NCI-H1048 (cell line): ENCODE measurements around the gene STK11IP.
"Not testable (repeated sequence)": the region's sequence is repeated elsewhere in the genome, so short reads cannot be mapped to it uniquely, and the experiment has no call there.

Experiments used
- DNase-seq: peaks from one replicate; lab custom pipeline; 2025; lab: John Stamatoyannopoulos, UW

The STK11IP gene

DNA sequence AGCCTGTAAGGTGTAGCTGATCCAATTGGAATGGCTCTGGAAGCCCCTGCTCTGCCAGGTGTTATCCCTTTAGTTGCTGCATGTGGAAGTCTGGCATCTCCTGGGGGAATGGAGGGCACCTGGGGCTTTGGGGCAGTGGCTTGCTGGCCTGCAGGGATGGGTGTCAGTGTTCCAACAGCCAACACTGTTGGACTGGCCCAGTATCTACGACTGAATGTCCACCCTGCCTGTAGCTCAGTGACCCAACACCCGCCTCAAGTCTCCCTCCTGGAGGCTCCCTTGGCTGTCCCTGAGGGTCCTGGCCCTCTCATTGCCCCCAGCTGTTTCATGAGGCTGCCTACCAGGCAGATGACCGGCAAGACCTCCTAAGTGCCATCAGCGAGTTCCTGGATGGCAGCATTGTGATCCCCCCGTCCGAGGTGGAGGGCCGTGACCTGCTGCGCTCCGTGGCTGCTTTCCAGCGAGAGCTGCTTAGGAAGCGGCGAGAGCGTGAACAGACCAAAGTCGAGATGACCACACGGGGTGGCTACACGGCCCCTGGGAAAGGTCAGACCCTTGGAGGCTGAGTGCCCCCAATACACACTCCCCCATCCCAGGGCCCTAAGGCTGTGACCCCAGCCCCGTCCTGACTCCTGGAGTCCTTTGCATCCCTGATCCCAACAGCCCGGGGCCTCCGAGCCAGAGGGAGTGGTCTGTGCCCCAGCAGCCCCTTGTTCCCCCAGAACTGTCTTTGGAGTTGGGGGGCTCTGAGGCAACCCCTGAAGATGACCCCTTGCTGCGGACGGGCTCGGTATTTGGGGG is 37.5 kb downstream of the STK11IP start:
- DNase-seq, result no peak

DNA sequence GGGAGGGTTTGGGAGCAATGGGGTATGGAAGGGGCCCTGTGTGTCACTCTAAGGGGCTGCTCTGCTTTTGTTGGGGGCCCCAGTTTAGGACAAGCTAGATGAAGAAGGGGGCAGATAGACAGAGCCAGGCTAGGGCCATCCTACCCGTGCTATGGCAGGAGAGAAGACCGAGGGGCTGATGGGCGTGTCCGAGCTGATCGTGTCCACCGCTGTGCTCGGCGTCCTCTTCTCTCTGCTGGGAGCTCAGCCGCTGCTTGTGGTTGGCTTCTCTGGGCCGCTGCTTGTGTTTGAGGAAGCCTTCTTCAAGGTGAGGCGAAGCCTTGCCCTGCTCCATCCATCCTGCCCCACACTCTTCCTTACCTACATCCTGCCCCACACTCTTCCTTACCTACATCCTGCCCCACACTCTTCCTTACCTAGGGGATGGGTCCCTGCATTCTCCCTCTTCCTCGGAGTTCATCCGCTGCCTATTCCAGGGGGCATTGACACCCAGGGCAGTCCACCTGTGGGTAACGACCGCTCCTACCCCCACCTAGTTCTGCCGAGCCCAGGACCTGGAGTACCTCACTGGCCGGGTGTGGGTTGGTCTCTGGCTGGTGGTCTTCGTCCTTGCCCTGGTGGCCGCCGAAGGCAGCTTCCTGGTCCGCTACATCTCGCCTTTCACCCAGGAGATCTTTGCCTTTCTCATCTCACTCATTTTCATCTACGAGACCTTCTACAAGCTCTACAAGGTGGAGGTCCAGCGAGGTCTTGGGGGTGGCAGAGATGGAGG is 38.7 kb downstream of the STK11IP start:
- no peak for DNase-seq

DNA sequence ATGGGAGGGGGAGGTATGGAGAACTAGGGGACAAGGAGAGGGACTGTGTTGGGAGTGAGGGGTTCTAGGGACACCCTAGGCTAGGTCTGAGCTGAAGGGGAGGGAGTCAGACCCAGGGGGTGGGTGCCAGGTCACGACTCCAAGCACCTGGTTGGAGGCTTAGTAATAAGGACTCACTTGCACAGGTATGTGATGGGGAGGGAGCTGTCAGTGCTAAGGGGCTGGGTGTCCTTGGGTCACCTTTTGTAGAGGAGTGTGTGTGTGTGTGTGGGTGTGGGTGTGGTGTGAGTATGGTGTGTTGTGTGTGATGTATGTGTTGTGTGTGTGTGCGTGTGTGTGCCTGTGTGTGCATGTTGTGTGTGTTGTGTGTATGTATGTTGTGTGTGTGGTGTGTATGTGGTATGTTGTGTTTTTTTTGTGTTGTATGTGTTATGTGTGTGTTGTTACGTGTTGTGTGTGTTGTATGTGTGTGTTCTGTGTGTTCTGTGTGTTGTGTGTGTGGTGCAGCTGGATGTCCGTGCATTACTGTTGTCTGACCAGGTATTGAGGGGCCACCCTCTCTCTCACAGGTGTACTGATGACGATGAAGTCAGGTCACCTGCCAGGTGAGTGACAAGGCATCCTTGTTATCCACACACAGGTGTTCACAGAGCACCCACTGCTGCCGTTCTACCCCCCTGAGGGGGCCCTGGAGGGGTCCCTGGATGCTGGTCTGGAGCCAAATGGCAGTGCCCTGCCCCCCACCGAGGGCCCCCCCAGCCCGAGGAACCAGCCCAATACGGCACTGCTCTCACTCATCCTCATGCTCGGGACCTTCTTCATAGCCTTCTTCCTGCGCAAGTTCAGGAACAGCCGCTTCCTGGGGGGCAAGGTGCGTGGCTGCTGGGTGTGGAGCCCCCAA is 39.5 kb downstream of the STK11IP start:
- no peak for DNase-seq

DNA sequence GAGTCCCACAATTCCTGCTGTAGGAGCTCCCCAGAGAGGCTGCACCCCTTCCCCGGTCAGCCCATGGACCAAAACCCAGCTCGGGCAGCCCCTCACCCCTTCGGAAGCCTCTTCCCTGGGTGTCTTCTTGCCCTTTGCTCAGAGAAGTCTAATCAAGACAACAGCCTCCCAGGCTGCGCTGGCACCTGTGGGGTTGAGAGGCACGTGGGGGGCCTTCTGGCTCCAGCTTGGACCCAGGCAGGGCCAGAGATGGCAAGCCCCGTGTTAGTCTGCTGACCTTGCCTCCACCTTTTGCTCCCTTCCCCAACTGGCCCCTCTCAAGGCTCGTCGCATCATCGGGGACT is 40.2 kb downstream of the STK11IP start:
- no peak for DNase-seq

DNA sequence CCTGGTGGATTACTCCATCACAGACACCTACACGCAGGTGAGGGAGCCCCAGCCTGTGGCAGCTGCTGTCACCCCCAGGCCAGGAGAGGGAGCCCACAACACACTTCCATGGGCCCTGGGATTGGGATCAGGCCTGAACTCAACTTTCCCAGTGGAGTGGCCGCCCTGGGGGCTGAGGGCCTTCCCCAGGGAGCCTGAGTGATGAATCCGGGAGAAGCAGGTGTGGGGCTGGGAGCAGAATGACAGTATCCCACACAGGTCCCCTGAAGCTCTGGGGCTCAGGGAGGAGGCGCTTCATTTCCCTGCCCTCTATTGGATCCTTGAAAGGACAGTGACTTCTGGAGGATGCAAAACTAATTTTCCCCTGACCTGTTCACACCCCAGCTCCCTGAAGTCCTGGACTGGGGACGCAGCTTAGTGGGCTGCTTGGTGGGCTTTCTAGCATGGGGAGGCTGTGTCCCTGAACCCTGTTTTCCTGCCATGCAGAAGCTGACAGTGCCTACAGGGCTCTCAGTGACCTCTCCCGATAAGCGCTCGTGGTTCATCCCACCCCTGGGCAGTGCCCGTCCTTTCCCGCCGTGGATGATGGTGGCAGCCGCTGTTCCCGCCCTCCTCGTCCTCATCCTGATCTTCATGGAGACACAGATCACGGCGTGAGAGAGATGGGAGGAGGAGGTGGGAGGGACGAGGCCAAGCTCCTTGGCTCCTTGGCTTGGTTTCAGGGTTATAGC is 40.7 kb downstream of the STK11IP start:
- DNase-seq, result no peak

DNA sequence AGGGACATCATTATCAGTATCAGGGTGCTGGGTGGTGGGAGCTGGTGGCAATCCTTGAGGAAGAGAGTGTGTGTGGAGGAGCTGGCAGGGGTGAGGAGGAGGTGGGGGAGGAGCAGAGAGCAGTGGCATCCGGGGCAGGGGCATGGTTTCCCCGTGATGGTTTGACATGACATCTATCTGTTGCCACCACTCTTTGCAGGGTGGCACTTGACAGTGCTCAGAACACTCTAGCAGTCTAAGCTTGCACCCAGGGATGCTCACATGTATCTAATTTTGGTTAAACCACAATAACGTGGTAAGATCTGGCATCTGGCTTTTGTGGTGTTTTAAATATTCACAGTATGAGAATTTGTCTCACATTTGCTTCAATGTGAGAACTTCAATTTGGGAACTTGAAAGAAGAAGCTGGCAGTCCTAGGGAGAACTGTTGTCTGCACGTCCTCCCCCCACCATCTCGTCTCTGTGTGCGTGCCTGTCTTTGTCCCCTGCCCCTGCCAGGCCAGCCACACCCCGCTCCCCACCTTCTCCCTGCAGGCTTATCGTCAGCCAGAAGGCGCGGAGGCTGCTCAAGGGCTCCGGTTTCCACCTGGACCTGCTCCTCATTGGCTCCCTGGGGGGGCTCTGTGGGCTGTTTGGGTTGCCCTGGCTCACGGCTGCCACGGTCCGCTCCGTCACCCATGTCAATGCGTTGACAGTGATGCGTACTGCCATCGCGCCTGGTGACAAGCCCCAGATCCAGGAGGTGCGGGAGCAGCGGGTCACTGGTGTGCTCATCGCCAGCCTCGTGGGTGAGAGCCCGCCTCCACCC is 41.5 kb downstream of the STK11IP start:
- no peak for DNase-seq

DNA sequence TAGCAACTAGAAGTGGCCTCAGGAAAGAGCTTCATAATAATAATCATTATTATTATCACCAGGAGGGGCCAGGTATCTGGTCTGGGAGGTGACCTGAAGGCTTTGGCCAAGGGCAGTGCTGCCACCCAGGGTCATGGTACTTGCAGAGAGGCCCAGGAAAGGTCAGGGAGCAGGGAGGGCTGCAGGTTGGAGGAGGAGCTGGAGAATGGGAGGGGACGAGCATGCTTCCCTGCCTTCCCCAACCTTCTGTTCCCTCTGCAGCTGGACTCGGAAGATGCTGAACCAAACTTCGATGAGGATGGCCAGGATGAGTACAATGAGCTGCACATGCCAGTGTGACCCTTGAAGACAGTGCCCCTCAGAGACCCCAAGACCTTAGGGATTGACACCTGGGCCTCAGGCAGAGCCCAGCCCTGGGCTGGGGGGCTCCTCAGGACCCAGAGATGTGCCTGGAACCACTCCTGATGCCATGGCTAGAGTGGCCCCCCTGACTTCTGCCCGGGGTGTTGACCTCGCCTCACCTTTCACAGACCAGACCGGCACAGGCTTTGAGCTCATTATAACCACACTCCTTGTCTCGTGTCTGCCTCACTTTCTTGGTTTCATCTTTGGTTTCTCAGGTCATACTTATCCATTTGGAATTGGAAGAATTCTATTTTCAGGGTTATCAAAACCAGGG is 43.9 kb downstream of the STK11IP start:
- no peak for DNase-seq

DNA sequence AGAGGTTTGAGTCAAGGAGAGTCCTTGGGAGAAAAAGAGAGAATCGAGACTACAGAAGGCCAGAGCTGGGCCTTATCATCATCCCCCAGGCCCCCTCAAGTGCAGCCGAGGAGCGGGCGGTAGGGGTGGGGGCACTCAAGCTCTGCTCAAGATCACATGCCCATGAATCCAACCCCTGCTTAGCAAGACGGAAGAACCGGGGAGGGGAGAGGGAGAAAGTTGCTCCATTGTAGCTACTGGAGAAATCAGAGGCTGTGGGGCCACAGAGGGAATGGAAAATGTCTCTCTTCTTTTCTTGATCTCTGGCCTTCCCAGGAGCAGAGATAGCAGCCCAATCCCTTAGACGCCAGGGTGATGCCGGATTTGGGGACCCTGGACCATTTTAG is 44.4 kb downstream of the STK11IP start:
- DNase-seq, result no peak

DNA sequence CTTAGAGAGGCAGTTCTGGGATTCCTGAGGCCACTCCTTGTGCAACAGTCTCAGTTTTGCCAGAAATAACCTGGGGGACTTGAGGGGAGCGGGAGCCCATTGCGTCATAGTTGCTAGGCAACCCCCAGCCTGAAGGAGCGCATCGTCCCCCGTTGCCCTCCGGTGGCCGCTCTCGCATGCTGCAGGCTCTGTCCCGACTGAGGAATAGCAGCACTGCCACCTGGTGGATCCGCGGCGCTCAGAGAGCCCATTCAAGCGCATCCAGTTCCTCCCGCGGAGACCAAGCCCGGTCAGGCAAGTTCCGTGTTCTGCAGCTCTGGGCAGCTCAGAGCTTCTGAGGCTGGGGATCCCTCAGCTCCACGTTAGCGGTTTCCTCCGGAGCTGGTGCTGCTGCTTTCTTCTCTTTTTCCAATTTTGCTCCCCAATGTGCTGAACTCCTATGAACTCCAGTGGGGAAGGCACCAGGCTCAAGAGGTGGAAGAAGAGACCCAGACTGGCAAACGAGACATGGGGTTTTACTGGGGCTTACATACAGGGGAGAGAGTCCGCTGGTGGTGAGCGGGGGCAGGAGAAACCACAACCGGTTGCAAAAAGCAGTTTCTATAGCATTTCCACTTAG is 44.9 kb downstream of the STK11IP start:
- peak; percentile 93 for DNase-seq

DNA sequence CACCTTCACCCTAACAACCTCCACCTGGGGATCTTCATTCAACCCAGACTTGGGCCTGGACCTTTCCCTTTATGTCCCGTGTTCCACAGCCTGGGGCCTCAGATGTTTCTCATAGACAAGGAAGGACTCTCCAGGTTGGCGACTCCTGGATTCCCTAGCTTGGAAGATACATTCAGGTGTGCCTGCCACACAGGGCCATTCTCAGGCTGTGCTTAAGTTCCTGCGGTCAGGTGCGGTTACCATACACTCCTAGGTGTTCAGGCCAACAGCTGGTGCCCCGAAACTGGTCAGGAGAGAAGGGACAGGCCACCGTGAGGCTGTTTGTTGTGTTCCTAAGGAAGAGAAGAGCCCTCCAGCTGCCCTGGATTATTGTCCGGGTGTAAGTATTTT is 45.4 kb downstream of the STK11IP start:
- no peak for DNase-seq

DNA sequence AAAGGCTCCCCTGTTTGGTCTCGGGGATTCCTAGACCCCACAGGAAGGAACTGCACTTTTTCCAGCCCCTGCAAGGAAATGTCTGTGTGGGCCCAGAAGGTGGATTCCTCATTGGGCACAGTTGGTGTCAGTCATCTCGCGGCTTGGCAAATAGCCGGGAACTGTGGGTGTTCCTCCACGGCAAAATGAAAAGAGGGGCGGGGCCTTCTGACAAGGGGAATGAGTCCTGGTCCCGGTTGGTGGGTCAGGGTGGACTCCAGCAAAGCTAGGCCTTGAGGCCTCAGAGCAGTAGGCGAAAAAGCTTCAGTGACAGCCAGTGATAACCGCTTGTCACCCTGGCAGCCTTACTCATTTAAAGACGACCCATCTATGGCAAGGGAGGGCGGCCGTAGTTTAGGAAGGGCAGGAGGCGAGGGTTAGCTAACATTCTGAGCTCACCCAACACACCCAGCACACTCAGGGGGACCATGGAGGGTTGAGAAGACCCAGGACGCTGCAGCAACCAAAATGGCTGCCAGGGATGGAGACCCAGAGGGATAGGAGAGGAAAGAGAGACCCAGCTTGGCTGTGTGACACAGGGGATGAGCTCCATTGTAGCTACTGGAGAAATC is 46.2 kb downstream of the STK11IP start:
- DNase-seq, result no peak

DNA sequence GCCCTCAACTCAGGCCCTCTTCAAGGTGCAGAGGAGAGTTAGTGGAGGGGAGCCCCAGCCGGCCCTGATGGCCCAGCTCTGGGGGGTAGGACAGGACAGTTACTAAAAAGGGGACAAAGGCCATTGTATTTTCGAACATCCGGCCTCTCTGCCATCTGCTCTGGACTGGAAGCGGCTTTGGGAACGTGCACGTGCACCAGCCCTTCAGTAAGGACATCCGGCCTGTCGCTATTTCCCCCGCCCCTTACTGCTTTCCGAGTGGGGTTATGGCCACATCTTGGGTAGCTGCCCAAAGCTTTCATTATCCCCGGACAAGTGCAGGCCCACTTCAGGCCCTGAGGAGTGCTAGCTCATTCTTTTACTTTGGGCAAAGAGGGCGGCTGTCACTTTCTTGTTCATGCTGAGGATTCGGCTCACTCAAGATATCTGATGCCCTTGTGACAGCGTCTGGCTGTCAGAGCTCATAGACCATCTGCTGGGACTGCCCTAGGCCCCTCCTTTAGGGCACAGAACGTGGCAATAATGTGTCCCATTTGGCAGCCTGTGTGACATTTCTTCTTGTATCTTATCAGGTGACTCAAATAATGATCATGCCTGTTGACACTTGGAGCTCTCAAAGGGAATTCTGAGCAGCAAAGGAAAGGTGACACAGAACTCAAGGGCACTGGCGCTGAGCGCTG is 47.3 kb downstream of the STK11IP start:
- no peak for DNase-seq

DNA sequence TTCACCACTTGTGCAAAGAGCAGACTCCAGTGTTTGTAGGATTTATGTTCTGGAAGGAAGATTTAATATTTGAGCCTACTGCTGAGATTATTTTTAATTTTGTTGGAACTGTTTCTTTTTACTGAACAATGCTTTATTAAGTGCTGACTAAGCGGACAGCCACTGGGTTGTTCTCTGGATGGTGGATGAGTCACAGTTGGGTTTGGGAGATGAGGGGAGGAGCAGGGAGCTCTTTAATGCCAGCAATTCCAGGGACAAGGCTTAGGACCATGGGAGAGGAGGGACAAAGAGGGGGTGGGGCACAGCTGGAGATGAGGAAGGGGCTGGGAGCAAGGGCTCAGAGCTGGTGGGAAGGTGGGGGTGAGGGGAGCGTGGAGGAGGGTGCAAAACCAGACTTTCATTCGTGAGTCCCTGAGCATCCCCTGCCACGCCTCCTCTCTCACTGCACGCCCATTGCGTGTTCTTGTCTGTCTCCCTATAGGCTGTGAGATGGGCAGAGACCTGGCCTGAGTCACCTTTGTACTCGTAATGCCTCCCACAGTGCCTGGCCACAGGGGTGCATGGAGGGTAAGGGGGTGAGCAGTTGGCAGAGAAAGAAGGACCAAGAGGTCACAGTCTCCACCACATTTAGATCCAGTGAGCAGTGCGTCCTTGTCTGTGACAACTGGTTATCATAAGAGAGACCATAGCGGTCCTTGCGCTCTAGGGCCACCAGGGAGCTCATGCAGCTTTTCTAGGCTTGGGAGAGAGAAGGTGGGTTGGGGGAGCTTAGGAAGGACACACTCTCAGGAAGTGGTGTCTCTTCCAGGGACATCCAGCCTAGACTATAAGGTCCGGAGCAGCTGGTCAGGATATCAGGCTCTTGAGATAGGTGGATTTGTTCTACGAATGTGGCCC is 48.2 kb downstream of the STK11IP start:
- no peak for DNase-seq

DNA sequence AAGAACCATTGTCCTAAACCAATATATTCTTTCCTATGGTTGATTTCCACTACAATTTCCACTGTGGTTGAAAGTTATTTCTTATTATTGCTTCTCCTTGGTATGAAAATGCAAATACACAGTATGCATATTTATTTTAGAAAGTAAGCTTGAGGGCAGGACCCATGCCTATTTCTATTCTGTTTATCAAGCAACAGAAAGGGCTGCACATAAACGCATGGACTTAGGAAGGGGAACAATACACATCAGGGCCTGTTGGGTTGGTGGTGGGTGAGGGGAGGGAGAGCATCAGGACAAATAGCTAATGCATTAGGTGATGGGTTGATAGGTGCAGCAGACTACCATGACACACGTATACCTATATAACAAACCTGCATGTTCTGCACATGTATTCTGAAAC is 50.5 kb downstream of the STK11IP start:
- DNase-seq, result no peak

DNA sequence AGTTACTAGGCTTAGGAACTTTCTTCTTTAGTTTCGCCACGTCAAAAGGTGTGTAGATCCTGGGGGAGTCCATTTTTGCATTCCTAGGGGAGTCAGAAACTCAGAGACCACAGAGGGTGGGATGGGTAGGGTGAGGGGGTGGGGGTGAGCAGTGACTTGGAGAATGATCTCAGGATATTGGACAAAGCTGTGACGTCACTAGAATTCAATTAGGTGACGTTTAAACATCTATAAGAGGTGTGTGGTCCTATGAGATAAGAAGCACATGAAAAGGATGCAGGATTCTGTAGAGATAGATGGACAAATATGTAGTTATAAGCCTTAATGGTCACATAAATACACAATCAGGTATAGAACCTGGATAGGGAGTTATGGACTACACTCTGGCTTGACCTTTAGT is 51.3 kb downstream of the STK11IP start:
- DNase-seq, result no peak

DNA sequence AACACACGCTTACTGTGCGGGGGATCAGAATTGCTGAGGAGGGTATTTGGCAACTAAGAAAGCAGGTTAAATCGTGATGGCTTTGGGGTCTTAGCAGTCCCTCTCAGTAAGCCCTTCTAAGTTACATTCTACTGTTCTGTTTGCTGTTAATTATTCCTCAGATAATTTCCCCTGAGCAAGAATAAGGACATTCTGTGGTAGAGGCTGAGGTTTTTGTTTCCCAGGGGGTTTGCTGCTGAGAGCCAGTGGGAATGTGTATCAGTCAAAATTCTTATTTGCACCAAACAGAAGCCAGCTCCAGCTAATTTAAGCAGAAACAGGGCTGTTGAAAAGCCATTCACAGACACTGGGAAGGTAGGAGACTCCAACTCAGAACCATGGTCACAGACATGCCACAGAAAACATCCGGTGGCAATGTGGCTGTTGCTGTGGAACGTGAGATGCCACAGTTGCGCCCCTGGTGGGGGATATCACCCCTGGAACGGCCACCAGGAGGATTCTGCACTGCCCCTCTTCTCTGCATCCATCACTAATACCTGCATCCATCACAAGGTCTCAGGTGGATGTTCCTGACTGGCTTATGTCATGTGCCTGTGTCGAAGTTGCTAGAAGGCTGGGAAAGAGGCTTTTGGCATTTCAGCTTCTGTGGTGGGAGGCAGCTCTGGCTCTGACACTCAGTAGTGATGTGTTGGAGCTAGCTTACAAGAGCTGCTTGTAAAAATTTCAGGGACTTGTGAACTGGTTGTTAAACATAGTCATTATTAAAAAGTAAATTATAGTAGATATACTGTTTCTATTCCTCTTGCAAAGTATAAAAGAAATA is 53.0 kb downstream of the STK11IP start:
- no peak for DNase-seq

DNA sequence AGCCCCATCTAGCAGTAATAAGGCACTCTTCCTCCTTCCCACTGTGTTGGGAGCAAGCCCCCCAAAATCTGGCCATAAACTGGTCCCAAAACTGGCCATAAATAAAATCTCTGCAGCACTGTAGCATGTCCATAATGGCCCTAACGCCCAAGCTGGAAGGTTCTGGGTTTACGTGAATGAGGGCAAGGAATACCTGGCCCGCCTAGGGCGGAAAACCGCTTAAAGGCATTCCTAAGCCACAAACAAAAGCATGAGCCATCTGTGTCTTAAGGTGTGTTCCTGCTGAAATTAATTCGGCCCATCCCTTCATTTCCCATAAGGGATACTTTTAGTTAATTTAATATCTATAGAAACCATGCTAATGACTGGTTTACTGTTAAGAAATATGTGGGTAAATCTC is 54.0 kb downstream of the STK11IP start:
- DNase-seq, result not testable (repeated sequence)
